ENCODE measurements around the gene NOL7. TPM values are rescaled to one million over a fixed set of nuclear protein-coding genes. Genes with fewer than 3 reads are reported as not detected.

The NOL7 gene
- total RNA-seq: 10 to 100 TPM; 77.2 to 88.5 (median 83.7) TPM

GRCh38 chr6:13614926-13615791, at the start of gene NOL7:
Gene NOL7, plus strand, starts transcription at chr6:13615335. Its CDS starts 24 bp downstream, at chr6:13615359.
- no peak for TF ChIP-seq CTCF (IDR thresholded peaks at IDR 0.05; ENCODE audit: low read depth)

- TF ChIP-seq CTCF (IDR thresholded peaks at IDR 0.05; ENCODE audit: low read depth): no peak
These were observed 49.2 kb upstream of the NOL7 start for GRCh38 chr6:13565921-13566320.

GRCh38 chr6:13566500-13566899, 48.6 kb upstream of the NOL7 start:
- TF ChIP-seq CTCF (IDR thresholded peaks at IDR 0.05; ENCODE audit: low read depth): no peak

GRCh38 chr6:13568970-13569369, 46.2 kb upstream of the NOL7 start:
- TF ChIP-seq CTCF (IDR thresholded peaks at IDR 0.05; ENCODE audit: low read depth): no peak

- no peak for TF ChIP-seq CTCF (IDR thresholded peaks at IDR 0.05; ENCODE audit: low read depth)
These were observed 42.9 kb upstream of the NOL7 start for GRCh38 chr6:13572240-13572639.

GRCh38 chr6:13572951-13573654, 42.0 kb upstream of the NOL7 start:
- no peak for TF ChIP-seq CTCF (IDR thresholded peaks at IDR 0.05; ENCODE audit: low read depth)

- no peak for TF ChIP-seq CTCF (IDR thresholded peaks at IDR 0.05; ENCODE audit: low read depth)
These were observed 41.4 kb upstream of the NOL7 start for GRCh38 chr6:13573669-13574110.

Data from subcutaneous adipose tissue (tissue), 4 donors.